Neuronal stem cell (in vitro differentiated cells): Measurements from ENCODE around the gene KDSR.

Experiments used
- DNase-seq: peaks from one replicate; pipeline ENCODE4 v3.0.0-alpha.2; 2013; ENCODE audit warnings: low spot score
- H2AFZ ChIP-seq: one replicate; pipeline ENCODE4 v1.6.1; 2013; ENCODE audit warnings: mild to moderate bottlenecking, low read length, inconsistent platforms
- H2AK5ac ChIP-seq: 2 replicates; pipeline ENCODE4 v1.6.1; 2013; ENCODE audit warnings: low read depth, mild to moderate bottlenecking, inconsistent platforms, low read length, moderate library complexity, mixed read lengths
- H2BK120ac ChIP-seq: 2 replicates; pipeline ENCODE4 v1.6.1; 2013; ENCODE audit warnings: low read depth, mild to moderate bottlenecking, inconsistent platforms, low read length, moderate library complexity, mixed read lengths
- H2BK12ac ChIP-seq: one replicate; pipeline ENCODE4 v1.6.1; 2013; ENCODE audit warnings: low read length, inconsistent platforms
- H2BK15ac ChIP-seq: 2 replicates; pipeline ENCODE4 v1.6.1; 2013; ENCODE audit warnings: mild to moderate bottlenecking, low read length, inconsistent platforms, mixed read lengths
- H2BK5ac ChIP-seq: one replicate; pipeline ENCODE4 v1.6.1; 2013; ENCODE audit warnings: inconsistent platforms, mild to moderate bottlenecking, low read length, moderate library complexity
- H3K14ac ChIP-seq: one replicate; pipeline ENCODE4 v1.6.1; 2013; ENCODE audit warnings: low read length, inconsistent platforms
- H3K18ac ChIP-seq: 2 replicates; pipeline ENCODE4 v1.6.1; 2013; ENCODE audit warnings: low read length, inconsistent platforms
- H3K23ac ChIP-seq: 2 replicates; pipeline ENCODE4 v1.6.1; 2013; ENCODE audit warnings: low read depth, mild to moderate bottlenecking, mixed read lengths, low read length, inconsistent platforms; ENCODE audit not compliant: poor library complexity
- H3K27ac ChIP-seq: replicated peaks from 3 replicates; pipeline ENCODE4 v1.5.1; 2013; ENCODE audit warnings: low read length, inconsistent platforms
- H3K27me3 ChIP-seq, 3 experiments: 2 replicates each; pipeline ENCODE4 v1.6.1; 2013; ENCODE audit warnings: low read length in 3 of 3, mild to moderate bottlenecking in 2 of 3, inconsistent platforms in 1 of 3, low read depth in 1 of 3, mixed read lengths in 1 of 3, moderate library complexity in 1 of 3; ENCODE audit not compliant: control insufficient read depth in 3 of 3, insufficient read depth in 3 of 3
- H3K36me3 ChIP-seq, 2 donors: replicated peaks in 1 of 2; 2 replicates each; pipeline ENCODE4 v1.6.1; 2013; ENCODE audit warnings: low read length in 2 of 2; ENCODE audit not compliant: control insufficient read depth in 2 of 2, insufficient read depth in 2 of 2
- H3K4ac ChIP-seq: 2 replicates; pipeline ENCODE4 v1.6.1; 2013; ENCODE audit warnings: inconsistent platforms, mild to moderate bottlenecking, low read length, moderate library complexity
- H3K4me1 ChIP-seq, 2 donors: 1 replicate in 1 of 2; 2 replicates in 1 of 2; pipeline ENCODE4 v1.6.1; 2013; ENCODE audit warnings: low read length in 2 of 2, low read depth in 1 of 2; ENCODE audit not compliant: control insufficient read depth in 2 of 2, insufficient read depth in 1 of 2
- H3K4me2 ChIP-seq: one replicate; pipeline ENCODE4 v1.6.1; 2013; ENCODE audit warnings: mild to moderate bottlenecking, low read length, inconsistent platforms; ENCODE audit not compliant: insufficient read depth, poor library complexity, severe bottlenecking
- H3K4me3 ChIP-seq, 2 donors: 2 replicates each; pipeline ENCODE4 v1.5.1; 2013; ENCODE audit warnings: low read length in 2 of 2, mild to moderate bottlenecking in 2 of 2, inconsistent platforms in 1 of 2, moderate library complexity in 1 of 2
- H3K79me1 ChIP-seq: one replicate; pipeline ENCODE4 v1.6.1; 2013; ENCODE audit warnings: low read depth, mild to moderate bottlenecking, inconsistent platforms, low read length, moderate library complexity
- H3K9ac ChIP-seq: one replicate; pipeline ENCODE4 v1.6.1; 2013; ENCODE audit warnings: mild to moderate bottlenecking, low read depth, low read length, inconsistent platforms; ENCODE audit not compliant: poor library complexity
- H3K9me3 ChIP-seq, 2 donors: replicated peaks in 1 of 2; 2 replicates each; pipeline versions ENCODE3 to v1.6.1; 2013; ENCODE audit warnings: low read length in 2 of 2, mild to moderate bottlenecking in 2 of 2, inconsistent platforms in 1 of 2, low read depth in 1 of 2, mixed read lengths in 1 of 2, moderate library complexity in 1 of 2; ENCODE audit not compliant: control insufficient read depth in 2 of 2, insufficient read depth in 1 of 2
- H4K8ac ChIP-seq: one replicate; pipeline ENCODE4 v1.6.1; 2013; ENCODE audit warnings: low read depth, mild to moderate bottlenecking, inconsistent platforms, low read length, moderate library complexity
- H4K91ac ChIP-seq: one replicate; pipeline ENCODE4 v1.6.1; 2013; ENCODE audit warnings: low read length, low read depth, mild to moderate bottlenecking, inconsistent platforms; ENCODE audit not compliant: poor library complexity
- WGBS, 2 donors: extraction: QIAGEN DNeasy Blood & Tissue Kit; methylation state at CpG; one replicate each; pipeline ENCODE4 v1.1.7; 2013; ENCODE audit warnings: missing lambda C conversion rate in 2 of 2, mixed read lengths in 1 of 2; ENCODE audit not compliant: insufficient read length in 2 of 2, insufficient replicate concordance in 1 of 2; ENCODE audit errors: extremely low coverage in 2 of 2; 5-methylcytosine and 5-hydroxymethylcytosine counted together

Gene KDSR

GRCh38 chr18:63313396-63313917 is 53.5 kb downstream of the KDSR start:
- no peak overlapping the region for H4K8ac ChIP-seq
- H3K4me2 ChIP-seq: no peak overlapping the region
- H2BK12ac ChIP-seq: no peak overlapping the region
- no peak overlapping the region for H2BK5ac ChIP-seq
- H3K23ac ChIP-seq: no peak overlapping the region
- H3K27ac ChIP-seq: no peak overlapping the region
- H2AK5ac ChIP-seq: no peak overlapping the region
- no peaks in the 10 kb centered on the region for H3K9me3 ChIP-seq
- no peak overlapping the region for H2BK120ac ChIP-seq
- no peak overlapping the region for H3K9ac ChIP-seq
- no peak overlapping the region for H3K4me3 ChIP-seq
- no peak overlapping the region for H3K18ac ChIP-seq
- WGBS, 2 donors: no CpG with 5 or more reads among the region's 5 CpGs
- no peak overlapping the region for H4K91ac ChIP-seq
- no peak overlapping the region for H2AFZ ChIP-seq
- H2BK15ac ChIP-seq: no peak overlapping the region
- peaks cover 3% of the 10 kb centered on the region for H3K79me1 ChIP-seq
- H3K27me3 ChIP-seq: no peaks in the 10 kb centered on the region
- DNase-seq: no peak
- H3K14ac ChIP-seq: no peak overlapping the region
- H3K4me1 ChIP-seq: peaks cover 7 to 12% of the 10 kb centered on the region in 2 donors
- no peak overlapping the region for H3K4ac ChIP-seq
- H3K36me3 ChIP-seq: peaks cover 1 to 3% of the 10 kb centered on the region in 2 donors

GRCh38 chr18:63312737-63313395 is 54.1 kb downstream of the KDSR start:
- no peak overlapping the region for H3K14ac ChIP-seq
- H3K23ac ChIP-seq: no peak overlapping the region
- WGBS, 2 donors: no CpG with 5 or more reads among the region's 5 CpGs
- H2AFZ ChIP-seq: no peak overlapping the region
- peaks cover 11 to 14% of the 10 kb centered on the region in 2 donors for H3K4me1 ChIP-seq
- no peak overlapping the region for H3K27ac ChIP-seq
- H2BK120ac ChIP-seq: no peak overlapping the region
- H3K27me3 ChIP-seq: no peaks in the 10 kb centered on the region
- no peak overlapping the region for H3K4ac ChIP-seq
- H4K8ac ChIP-seq: no peak overlapping the region
- no peak overlapping the region for H2BK15ac ChIP-seq
- H2BK12ac ChIP-seq: no peak overlapping the region
- H3K4me2 ChIP-seq: no peak overlapping the region
- peaks cover 1 to 3% of the 10 kb centered on the region in 2 donors for H3K36me3 ChIP-seq
- peaks cover 3% of the 10 kb centered on the region for H3K79me1 ChIP-seq
- H4K91ac ChIP-seq: no peak overlapping the region
- H3K9ac ChIP-seq: no peak overlapping the region
- H3K9me3 ChIP-seq: no peaks in the 10 kb centered on the region
- H2AK5ac ChIP-seq: no peak overlapping the region
- H2BK5ac ChIP-seq: no peak overlapping the region
- H3K4me3 ChIP-seq: no peak overlapping the region
- no peak overlapping the region for H3K18ac ChIP-seq
- DNase-seq: no peak

- no CpG with 5 or more reads among the region's 3 CpGs for WGBS, 2 donors
- no peak overlapping the region for H3K14ac ChIP-seq
Measured at GRCh38 chr18:63312019-63312409, 55.0 kb downstream of the KDSR start.

GRCh38 chr18:63311118-63312018 is 55.6 kb downstream of the KDSR start:
- Histone ChIP-seq H3K4ac (no peak overlapping the region), H3K4me1 (peaks cover 12 to 13% of the 10 kb centered on the region in 2 donors), H3K79me1 (peaks cover 3% of the 10 kb centered on the region), H3K23ac (no peak overlapping the region), H2BK15ac (no peak overlapping the region), H3K27ac (no peak overlapping the region), H3K14ac (no peak overlapping the region), H2BK5ac (no peak overlapping the region), H3K9me3 (no peaks in the 10 kb centered on the region), H3K4me2 (no peak overlapping the region), H4K91ac (no peak overlapping the region), H2AK5ac (no peak overlapping the region), H2BK120ac (no peak overlapping the region), H3K27me3 (no peaks in the 10 kb centered on the region), H2BK12ac (no peak overlapping the region), H4K8ac (no peak overlapping the region), H3K36me3 (peaks cover 1 to 3% of the 10 kb centered on the region in 2 donors), H3K9ac (no peak overlapping the region), H3K18ac (no peak overlapping the region), H3K4me3 (no peak overlapping the region), H2AFZ (no peak overlapping the region)
- no CpG with 5 or more reads among the region's 8 CpGs for WGBS, 2 donors
- DNase-seq: no peak

More at GRCh38 chr18:63312019-63312409, 55.0 kb downstream of the KDSR start:
- no peak overlapping the region for H2BK120ac ChIP-seq
- no peak overlapping the region for H2BK5ac ChIP-seq
- no peak overlapping the region for H2AK5ac ChIP-seq
- H4K8ac ChIP-seq: no peak overlapping the region
- H3K27me3 ChIP-seq: no peaks in the 10 kb centered on the region
- H3K9ac ChIP-seq: no peak overlapping the region
- H3K4me1 ChIP-seq: peaks cover 11 to 14% of the 10 kb centered on the region in 2 donors
- no peak overlapping the region for H2BK12ac ChIP-seq
- peaks cover 3% of the 10 kb centered on the region for H3K79me1 ChIP-seq
- no peak overlapping the region for H2BK15ac ChIP-seq
- no peak overlapping the region for H3K4me3 ChIP-seq
- H4K91ac ChIP-seq: no peak overlapping the region
- no peaks in the 10 kb centered on the region for H3K9me3 ChIP-seq
- H3K4me2 ChIP-seq: no peak overlapping the region
- H2AFZ ChIP-seq: no peak overlapping the region
- H3K18ac ChIP-seq: no peak overlapping the region
- peaks cover 1 to 3% of the 10 kb centered on the region in 2 donors for H3K36me3 ChIP-seq
- H3K23ac ChIP-seq: no peak overlapping the region
- no peak overlapping the region for H3K4ac ChIP-seq
- DNase-seq: no peak
- no peak overlapping the region for H3K27ac ChIP-seq
